Natural killer cell treated with Interleukin-12 subunit alpha and Interleukin-12 subunit beta and Interleukin-15 and Interleukin-18, amount 100 ng/mL, for 72 hours (primary cell): Measurements from ENCODE around the gene PRSS3. TPM values are rescaled to one million over a fixed set of nuclear protein-coding genes. Genes with fewer than 3 reads are reported as not detected.
"Not testable (repeated sequence)": the region's sequence is repeated elsewhere in the genome, so short reads cannot be mapped to it uniquely, and the experiment has no call there.

Experiments
- ATAC-seq, 2 donors: fragments of 150-1000 bp; cut with Tn5 transposase in 1 of 2; sonication (Bioruptor Pico), chemical (Tn5 transposase) in 1 of 2; 2 replicates each; pipeline ENCODE4 v1.10.0; 2021
- DNase-seq: peaks from one replicate; pipeline ENCODE4 v3.0.0; 2022; ENCODE audit warnings: low spot score
- H3K27ac Mint-ChIP-seq, 2 donors: 1 replicate in 1 of 2; 2 replicates in 1 of 2; pipeline ENCODE4 v1.8.0; 2022; ENCODE audit warnings: mixed read lengths in 2 of 2, mild to moderate bottlenecking in 1 of 2, moderate library complexity in 1 of 2
- H3K27me3 Mint-ChIP-seq, 2 donors: 1 replicate in 1 of 2; 2 replicates in 1 of 2; pipeline ENCODE4 v1.8.0; 2022; ENCODE audit warnings: mixed read lengths in 2 of 2
- H3K36me3 Mint-ChIP-seq: one replicate; pipeline ENCODE4 v1.8.0; 2022; ENCODE audit warnings: mixed read lengths
- H3K4me1 Mint-ChIP-seq, 2 donors: 1 replicate in 1 of 2; 2 replicates in 1 of 2; pipeline ENCODE4 v1.8.0; 2022; ENCODE audit warnings: low read depth in 2 of 2, mixed read lengths in 2 of 2, mild to moderate bottlenecking in 1 of 2
- H3K4me3 Mint-ChIP-seq: one replicate; pipeline ENCODE4 v1.8.0; 2022; ENCODE audit warnings: mixed read lengths
- H3K9me3 Mint-ChIP-seq: 2 replicates; pipeline ENCODE4 v1.8.0; 2022; ENCODE audit warnings: mixed read lengths
- total RNA-seq, 2 donors: library from RNA; stranded (reverse); gene quantifications; one replicate each; pipeline ENCODE4 v1.2.3, GENCODE V29; 2022

PRSS3 gene
- total RNA-seq, 2 donors from 2014 or later: 1.3 TPM; not detected in 1

DNA sequence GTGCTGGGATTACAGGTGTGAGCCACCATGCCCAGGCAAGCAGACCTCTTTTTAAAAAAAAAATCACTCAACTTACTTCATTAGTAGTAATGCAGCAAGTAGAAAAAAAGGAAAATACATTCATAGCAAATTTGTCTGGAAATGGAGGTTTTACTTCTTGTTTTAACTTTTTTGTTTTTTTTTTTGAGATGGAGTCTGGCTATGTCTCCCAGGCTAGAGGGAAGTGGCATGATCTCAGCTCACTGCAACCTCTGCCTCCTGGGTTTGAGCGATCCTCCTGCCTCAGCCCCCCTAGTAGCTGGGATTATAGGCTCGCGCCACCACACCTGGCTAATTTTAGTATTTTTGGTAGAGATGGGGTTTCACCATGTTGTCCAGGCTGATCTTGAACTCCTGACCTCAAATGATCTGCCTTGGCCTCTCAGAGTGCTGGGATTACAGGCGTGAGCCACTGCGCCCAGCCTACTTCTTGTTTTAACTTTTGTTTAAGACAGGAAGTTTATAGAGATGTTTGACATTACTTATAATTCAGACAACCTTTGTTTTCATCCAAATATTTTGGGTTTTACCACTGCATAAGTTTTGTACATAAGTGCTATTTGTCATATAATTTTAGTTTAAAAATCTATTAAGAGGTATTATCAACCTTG, 48.1 kb downstream of the PRSS3 start:
- Mint-ChIP-seq H3K27ac (no peak overlapping the region), H3K9me3 (no peaks in the 10 kb centered on the region), H3K4me1 (peaks cover 39 to 49% of the 10 kb centered on the region in 2 donors), H3K27me3 (no peaks in the 10 kb centered on the region), H3K36me3 (no peaks in the 10 kb centered on the region), H3K4me3 (no peak overlapping the region)
- ATAC-seq: no peak
- DNase-seq: no peak

DNA sequence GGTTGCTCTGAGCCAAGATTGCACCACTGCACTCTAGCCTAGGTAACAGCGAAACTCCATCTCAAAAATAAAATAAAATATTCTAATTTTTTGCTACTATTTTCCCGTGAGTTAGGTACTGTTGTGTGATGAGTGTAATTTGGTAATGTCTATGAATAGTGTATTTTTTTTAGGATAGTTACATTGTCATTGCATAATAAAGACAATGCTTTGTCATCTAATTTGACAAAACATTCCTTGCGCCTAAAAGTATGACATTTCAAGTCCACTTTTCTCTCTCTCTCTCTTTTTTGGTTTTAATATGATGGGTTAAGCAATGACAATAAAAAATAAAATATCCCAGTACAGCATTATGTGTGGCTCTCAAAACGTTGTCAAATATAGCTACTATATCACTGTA, 50.9 kb downstream of the PRSS3 start:
- Mint-ChIP-seq H3K4me3 (no peak overlapping the region), H3K9me3 (no peaks in the 10 kb centered on the region), H3K4me1 (peaks cover 31 to 41% of the 10 kb centered on the region in 2 donors), H3K36me3 (no peaks in the 10 kb centered on the region), H3K27ac (no peak overlapping the region), H3K27me3 (no peaks in the 10 kb centered on the region)
- ATAC-seq (no peak), DNase-seq (no peak)

DNA sequence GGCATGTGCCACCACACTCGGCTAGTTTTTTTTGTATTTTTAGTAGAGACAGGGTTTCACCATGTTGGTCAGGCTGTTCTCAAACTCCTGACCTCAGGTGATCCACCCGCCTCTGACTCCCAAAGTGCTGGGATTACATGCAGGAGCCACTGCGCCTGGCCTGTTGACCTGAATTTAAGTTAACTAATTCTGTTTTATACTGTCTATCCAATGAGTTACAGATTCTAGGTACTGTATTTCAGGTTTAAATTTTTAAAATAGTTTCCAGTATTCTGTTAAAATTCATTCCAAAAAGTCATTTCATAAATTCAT, 52.5 kb downstream of the PRSS3 start:
- not testable (repeated sequence) for H3K36me3 Mint-ChIP-seq, DNase-seq, H3K27me3 Mint-ChIP-seq, H3K4me3 Mint-ChIP-seq, H3K9me3 Mint-ChIP-seq, ATAC-seq
- peaks cover 21 to 29% of the 10 kb centered on the region in 2 donors for H3K4me1 Mint-ChIP-seq
- peak overlapping the region in 1 of 2 donors; percentile 63 for H3K27ac Mint-ChIP-seq

Other genes starting within 250 kb of the PRSS3 start
- 10 to 100 TPM; 37.5 to 40.0 TPM for gene UBE2R2, start 21.6 kb downstream of the PRSS3 start, total RNA-seq